A549 treated with Mapracorat at 1 μM for 4 hours (cell line): ENCODE data around the gene ARHGAP20. TPM values are rescaled to one million over a fixed set of nuclear protein-coding genes. Genes with fewer than 3 reads are reported as not detected.

Experiments used
- total RNA-seq: library from RNA; stranded (reverse); fragments of 200-300 nt; extraction: Qiagen RNA extraction; gene quantifications from 5 replicates; pipeline ENCODE4 v1.2.3, GENCODE V29; 2022

ARHGAP20 gene
- 0.02 to 0.06 TPM in 2 of 5 replicates, not detected in the others for total RNA-seq

GRCh38 chr11:110711776-110712658 lies at the start of gene ARHGAP20:
TSS of gene ARHGAP20 (minus strand) at chr11:110712437. CDS start at chr11:110712231, 206 bp downstream.

